Left cardiac atrium (tissue), 4 donors: ENCODE results near the gene ARSD. TPM values are rescaled to one million over a fixed set of nuclear protein-coding genes. Genes with fewer than 3 reads are reported as not detected.

Source experiments
- ATAC-seq, 2 donors: fragments of 200-7000 bp; cut with Tn5 transposase; one replicate each; pipeline ENCODE4 v1.9.1; 2020; ENCODE audit warnings: mild to moderate bottlenecking in 2 of 2, moderate library complexity in 2 of 2
- DNase-seq: peaks from one replicate; pipeline ENCODE4 v3.0.0-alpha.2; 2020
- intact Hi-C, 2 donors: fragments of 100-400 bp; cut with DNase I; formaldehyde crosslinking; loops; one replicate each; pipeline versions ENCODE4 v1.14.1 to v1.15.1; 2022 to 2023
- total RNA-seq, 2 donors: library from RNA; stranded (reverse); fragmentation: NEBNext Ultra II Directional; extraction: Animal tissue kit (Norgen Biotek cat#: 25700); gene quantifications; one replicate each; pipeline ENCODE4 v1.2.1, GENCODE V29; 2021
- donor health status: DM: no; HTN: yes; CAD: no.
- donor health status: DM: no; HTN: yes; CAD: no; lungs with severe emphysema.
- donor health status: DM: yes; HTN: yes; CAD: no.
- donor health status: Dilated cardiomyopathy.

Gene ARSD
- total RNA-seq, 2 donors from 2014 or later = 8.1 to 10.6 TPM

- DNase-seq (no peak), ATAC-seq (no peak)
- intact Hi-C loops = no loop called here
These were observed 58.5 kb downstream of the ARSD start for GRCh38 chrX:2870650-2871049.

GRCh38 chrX:2867206-2867605, 61.9 kb downstream of the ARSD start:
- ATAC-seq = no peak
- no peak for DNase-seq

GRCh38 chrX:2863646-2864045, 65.5 kb downstream of the ARSD start:
- intact Hi-C loops = no loop called here
- no peak for DNase-seq
- ATAC-seq = no peak

More at GRCh38 chrX:2867206-2867605, 61.9 kb downstream of the ARSD start:
- intact Hi-C loops = no loop called here

- no peak for ATAC-seq
- no peak for DNase-seq
- intact Hi-C loops = no loop called here
These were observed 66.7 kb downstream of the ARSD start for GRCh38 chrX:2862404-2862803.

GRCh38 chrX:2859197-2859797, 69.8 kb downstream of the ARSD start:
- ATAC-seq = no peak
- intact Hi-C loops = no loop called here

GRCh38 chrX:2857566-2857965, 71.6 kb downstream of the ARSD start:
- intact Hi-C loops = no loop called here
- DNase-seq (no peak), ATAC-seq (no peak)

More at GRCh38 chrX:2859197-2859797, 69.8 kb downstream of the ARSD start:
- no peak for DNase-seq

GRCh38 chrX:2855761-2856160, 73.4 kb downstream of the ARSD start:
- ATAC-seq (no peak), DNase-seq (no peak)
- intact Hi-C loops = no loop called here

GRCh38 chrX:2854918-2855317, 74.2 kb downstream of the ARSD start:
- DNase-seq (no peak), ATAC-seq (no peak)
- intact Hi-C loops = no loop called here

Other genes starting within 250 kb of the ARSD start
- gene CD99, start 238.0 kb downstream of the ARSD start, total RNA-seq = 100 to 1,000 TPM; 242 to 317 TPM
- gene XG, start 177.3 kb downstream of the ARSD start, total RNA-seq = 1 to 10 TPM in 1 of 2 donors, under 1 TPM in 1; 0.38 to 1.0 TPM
- gene GYG2, start 100.4 kb downstream of the ARSD start, total RNA-seq = 10 to 100 TPM; 21.1 to 24.8 TPM
- not detected for gene ARSH, start 77.2 kb upstream of the ARSD start, total RNA-seq
- gene ARSF, start 112.1 kb upstream of the ARSD start, total RNA-seq = not detected